HG03039 (cell line): ENCODE results near the gene WDSUB1.

Experiments used
- ATAC-seq: cut with Tn5 transposase; IDR thresholded peaks from one replicate; pipeline ENCODE4 v1.9.1; 2021; ENCODE audit warnings: mild to moderate bottlenecking, moderate library complexity; ENCODE audit not compliant: unreplicated experiment

The WDSUB1 gene

GRCh38 chr2:159225025-159226016 is 61.2 kb downstream of the WDSUB1 start:
- no peak for ATAC-seq

GRCh38 chr2:159224061-159224813 is 62.3 kb downstream of the WDSUB1 start:
- no peak for ATAC-seq

GRCh38 chr2:159219394-159219998 is 67.0 kb downstream of the WDSUB1 start:
- ATAC-seq = no peak

GRCh38 chr2:159218389-159218788 is 68.1 kb downstream of the WDSUB1 start:
- no peak for ATAC-seq

GRCh38 chr2:159217676-159218075 is 68.8 kb downstream of the WDSUB1 start:
- ATAC-seq = no peak

- no peak for ATAC-seq
Measured at GRCh38 chr2:159215116-159215515, 71.4 kb downstream of the WDSUB1 start.

- ATAC-seq = no peak
Measured at GRCh38 chr2:159214325-159214865, 72.1 kb downstream of the WDSUB1 start.

- ATAC-seq = no peak
Measured at GRCh38 chr2:159213296-159213695, 73.2 kb downstream of the WDSUB1 start.

- ATAC-seq = no peak
Measured at GRCh38 chr2:159211447-159212396, 74.8 kb downstream of the WDSUB1 start.

GRCh38 chr2:159209341-159210306 is 76.9 kb downstream of the WDSUB1 start:
- ATAC-seq = no peak

GRCh38 chr2:159208438-159208837 is 78.1 kb downstream of the WDSUB1 start:
- ATAC-seq = no peak

- ATAC-seq = no peak
Measured at GRCh38 chr2:159206736-159207380, 79.6 kb downstream of the WDSUB1 start.

- no peak for ATAC-seq
Measured at GRCh38 chr2:159204381-159205144, 81.9 kb downstream of the WDSUB1 start.

GRCh38 chr2:159202568-159203071 is 83.9 kb downstream of the WDSUB1 start:
- ATAC-seq = no peak

- ATAC-seq = peak; percentile 96
Measured at GRCh38 chr2:159201360-159202063, 85.0 kb downstream of the WDSUB1 start.

GRCh38 chr2:159200498-159200897 is 86.0 kb downstream of the WDSUB1 start:
- ATAC-seq = no peak
